MM.1S (cell line): Measurements from ENCODE around the gene PCA3.

ENCODE experiments used
- DNase-seq: peaks from one replicate; pipeline ENCODE4 v3.0.0-alpha.2; 2015
- H2AFZ ChIP-seq: fragments of 300-600 bp; sonication (generic); 2 replicates; pipeline ENCODE4 v1.6.0; 2016; ENCODE audit warnings: antibody characterized with exemption, low read length
- H3F3A ChIP-seq: fragments of 300-600 bp; sonication (generic); 2 replicates; pipeline ENCODE4 v1.6.1; 2016; ENCODE audit warnings: mild to moderate bottlenecking, antibody characterized with exemption, low read length, moderate library complexity, mixed read lengths; ENCODE audit not compliant: insufficient read depth
- H3K27ac ChIP-seq: fragments of 300-600 bp; sonication (generic); 2 replicates; pipeline ENCODE4 v1.5.1; 2016; ENCODE audit warnings: mild to moderate bottlenecking, low read length
- H3K27me3 ChIP-seq: fragments of 300-600 bp; sonication (generic); replicated peaks from 2 replicates; pipeline ENCODE4 v1.6.0; 2016; ENCODE audit warnings: low read length; ENCODE audit not compliant: insufficient read depth
- H3K36me3 ChIP-seq: fragments of 300-600 bp; sonication (generic); replicated peaks from 2 replicates; pipeline ENCODE4 v1.6.1; 2016; ENCODE audit warnings: mild to moderate bottlenecking, low read length, mixed read lengths; ENCODE audit not compliant: insufficient read depth
- H3K4me1 ChIP-seq: fragments of 300-600 bp; sonication (generic); 2 replicates; pipeline ENCODE4 v1.6.1; 2016; ENCODE audit warnings: low read length, mixed read lengths
- H3K4me2 ChIP-seq: fragments of 300-600 bp; sonication (generic); 2 replicates; pipeline ENCODE4 v1.6.0; 2016; ENCODE audit warnings: low read depth, low read length
- H3K4me3 ChIP-seq: fragments of 300-600 bp; sonication (generic); 2 replicates; pipeline ENCODE4 v1.5.1; 2016; ENCODE audit warnings: low read length, mixed read lengths
- H3K79me2 ChIP-seq: fragments of 300-600 bp; sonication (generic); 2 replicates; pipeline ENCODE4 v1.6.1; 2016; ENCODE audit warnings: mixed run types, low read length, mixed read lengths
- H3K9ac ChIP-seq: fragments of 300-600 bp; sonication (generic); 2 replicates; pipeline ENCODE4 v1.6.1; 2016; ENCODE audit warnings: low read length, mixed read lengths
- H3K9me2 ChIP-seq: fragments of 300-600 bp; sonication (generic); replicated peaks from 2 replicates; pipeline ENCODE4 v1.6.1; 2016; ENCODE audit warnings: mild to moderate bottlenecking, low read length, mixed read lengths; ENCODE audit not compliant: insufficient read depth
- H3K9me3 ChIP-seq: fragments of 300-600 bp; sonication (generic); replicated peaks from 2 replicates; pipeline ENCODE4 v1.6.1; 2016; ENCODE audit warnings: mild to moderate bottlenecking, low read length, mixed read lengths; ENCODE audit not compliant: insufficient read depth
- H4K20me1 ChIP-seq: fragments of 300-600 bp; sonication (generic); 2 replicates; pipeline ENCODE4 v1.6.1; 2016; ENCODE audit warnings: mild to moderate bottlenecking, low read length, moderate library complexity, mixed read lengths; ENCODE audit not compliant: insufficient read depth
- CTCF ChIP-seq: fragments of 300-600 bp; sonication (generic); IDR thresholded peaks from 2 replicates; pipeline ENCODE4 v1.5.1; 2016; ENCODE audit warnings: antibody characterized with exemption, low read length, mixed read lengths
- EZH2 ChIP-seq: fragments of 300-600 bp; sonication (generic); optimal IDR thresholded peaks from 2 replicates; pipeline ENCODE3; 2017; ENCODE audit warnings: low read depth, mild to moderate bottlenecking, antibody characterized with exemption, low read length, mixed read lengths
- EZH2phosphoT487 ChIP-seq: fragments of 300-600 bp; sonication (generic); IDR thresholded peaks from 2 replicates; pipeline ENCODE4 v1.6.1; 2018; ENCODE audit warnings: antibody characterized with exemption, low read length

The PCA3 gene

GRCh38 chr9:76743931-76744330 is 20.3 kb upstream of the PCA3 start:
- no peaks in the 10 kb centered on the region for H3F3A ChIP-seq
- no peaks in the 10 kb centered on the region for H3K9me3 ChIP-seq
- DNase-seq, result no peak
- H3K4me2 ChIP-seq, result no peak overlapping the region
- no peak overlapping the region for H3K9ac ChIP-seq
- H3K4me1 ChIP-seq, result no peaks in the 10 kb centered on the region
- TF ChIP-seq EZH2 (no peak), CTCF (no peak), EZH2phosphoT487 (no peak)
- no peaks in the 10 kb centered on the region for H3K79me2 ChIP-seq
- H3K27ac ChIP-seq, result no peak overlapping the region
- no peaks in the 10 kb centered on the region for H3K27me3 ChIP-seq
- H3K9me2 ChIP-seq, result no peaks in the 10 kb centered on the region
- no peak overlapping the region for H2AFZ ChIP-seq
- H4K20me1 ChIP-seq, result no peaks in the 10 kb centered on the region
- H3K4me3 ChIP-seq, result no peak overlapping the region
- H3K36me3 ChIP-seq, result no peaks in the 10 kb centered on the region

- Histone ChIP-seq H4K20me1 (no peaks in the 10 kb centered on the region), H3F3A (no peaks in the 10 kb centered on the region), H3K9me2 (no peaks in the 10 kb centered on the region), H2AFZ (no peak overlapping the region), H3K4me1 (no peaks in the 10 kb centered on the region), H3K4me2 (no peak overlapping the region), H3K79me2 (no peaks in the 10 kb centered on the region), H3K9ac (no peak overlapping the region), H3K4me3 (no peak overlapping the region), H3K36me3 (no peaks in the 10 kb centered on the region), H3K27ac (no peak overlapping the region), H3K9me3 (no peaks in the 10 kb centered on the region), H3K27me3 (no peaks in the 10 kb centered on the region)
- DNase-seq, result no peak
- no peak for TF ChIP-seq EZH2phosphoT487
- TF ChIP-seq CTCF, result no peak
- TF ChIP-seq EZH2, result no peak
Measured at GRCh38 chr9:76744336-76744735, 19.9 kb upstream of the PCA3 start.

DNA sequence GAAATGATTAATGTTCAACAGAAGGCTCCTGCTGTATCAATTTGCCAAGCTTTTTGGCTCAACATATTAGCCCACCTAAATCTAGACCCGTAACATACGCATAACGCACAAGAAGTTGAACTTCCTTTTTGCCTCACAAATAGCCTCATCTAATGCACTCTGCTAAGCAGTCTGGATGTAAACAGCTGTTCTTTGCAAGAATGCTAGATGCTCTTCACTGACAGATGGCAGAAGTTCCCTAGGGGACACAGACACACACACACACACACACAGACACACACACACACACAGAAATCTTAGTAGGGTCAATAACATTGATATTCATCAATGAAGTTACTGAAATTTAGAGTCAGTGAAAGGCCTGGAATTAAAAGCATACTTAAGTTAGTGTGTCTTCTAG is 13.2 kb upstream of the PCA3 start:
- H3K4me1 ChIP-seq, result no peaks in the 10 kb centered on the region
- no peak for DNase-seq
- no peak overlapping the region for H3K9ac ChIP-seq
- no peaks in the 10 kb centered on the region for H3F3A ChIP-seq
- no peaks in the 10 kb centered on the region for H3K9me3 ChIP-seq
- H3K36me3 ChIP-seq, result no peaks in the 10 kb centered on the region
- H3K4me3 ChIP-seq, result no peak overlapping the region
- no peaks in the 10 kb centered on the region for H3K9me2 ChIP-seq
- H4K20me1 ChIP-seq, result no peaks in the 10 kb centered on the region
- no peak overlapping the region for H3K27ac ChIP-seq
- no peak for TF ChIP-seq EZH2
- H3K27me3 ChIP-seq, result no peaks in the 10 kb centered on the region
- no peak overlapping the region for H2AFZ ChIP-seq
- no peak overlapping the region for H3K4me2 ChIP-seq
- no peaks in the 10 kb centered on the region for H3K79me2 ChIP-seq

DNA sequence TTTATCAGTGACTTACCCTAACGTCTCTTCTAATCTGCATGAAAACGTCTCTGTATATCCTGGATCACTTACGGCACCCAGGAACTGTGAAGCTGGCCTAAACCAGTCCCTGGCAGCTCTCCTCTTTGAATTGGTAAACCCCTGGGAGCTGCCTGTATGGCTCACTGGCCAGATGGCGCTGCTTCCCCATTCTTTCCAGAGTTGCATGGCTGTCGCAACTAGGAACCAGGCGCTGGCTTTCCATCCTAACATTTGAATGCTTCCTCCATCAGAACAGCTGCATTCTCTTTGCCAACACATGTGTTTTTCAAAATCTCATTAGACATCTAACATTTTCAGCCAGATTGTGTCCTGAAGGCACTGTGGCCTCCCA is 8.0 kb upstream of the PCA3 start:
- Histone ChIP-seq H3K9me2 (no peaks in the 10 kb centered on the region), H3K27me3 (no peaks in the 10 kb centered on the region), H3K27ac (no peak overlapping the region), H3K79me2 (no peaks in the 10 kb centered on the region), H3K9ac (no peak overlapping the region), H3K4me2 (no peak overlapping the region), H2AFZ (no peak overlapping the region), H3F3A (no peaks in the 10 kb centered on the region), H3K36me3 (no peaks in the 10 kb centered on the region), H3K4me3 (no peak overlapping the region), H3K9me3 (no peaks in the 10 kb centered on the region), H3K4me1 (no peaks in the 10 kb centered on the region), H4K20me1 (no peaks in the 10 kb centered on the region)
- TF ChIP-seq EZH2phosphoT487, result no peak
- no peak for TF ChIP-seq CTCF
- no peak for TF ChIP-seq EZH2
- no peak for DNase-seq
